ENCODE results near the gene NME5. TPM values are rescaled to one million over a fixed set of nuclear protein-coding genes. Genes with fewer than 3 reads are reported as not detected.

NME5 gene
- total RNA-seq, 1 donor: 6.5 TPM

GRCh38 chr5:138177941-138178515 lies 38.8 kb upstream of the NME5 start:
- H3K79me2 ChIP-seq (ENCODE audit: insufficient read depth, low read length): peaks cover 70% of the 10 kb centered on the region
- peaks cover 58% of the 10 kb centered on the region for H3K36me3 ChIP-seq (ENCODE audit: insufficient read depth, low read length)

DNA sequence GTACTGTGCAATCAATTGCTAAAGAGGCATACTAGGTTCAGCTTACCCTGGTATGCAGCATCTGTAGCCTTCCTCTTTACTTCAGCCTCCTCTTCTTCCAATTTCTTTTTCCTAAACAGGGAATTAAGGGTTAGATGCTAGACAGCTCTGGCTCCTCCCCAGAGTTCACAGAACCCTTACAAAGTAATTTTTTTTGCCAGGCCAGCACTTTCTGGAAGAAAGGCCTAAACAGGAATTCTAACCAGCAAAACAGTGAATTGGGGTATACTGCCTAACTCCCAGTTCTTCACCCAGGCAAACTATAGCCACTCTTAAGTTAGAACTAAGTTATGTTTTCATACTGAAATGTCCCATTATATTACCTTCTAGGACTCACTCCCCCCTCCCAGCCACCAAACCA lies 31.1 kb upstream of the NME5 start:
- Histone ChIP-seq H3K4me2 (ENCODE audit: insufficient read depth, low read length) (no peak overlapping the region), H3K4me3 (ENCODE audit: insufficient read depth, low read length) (no peak overlapping the region), H3K27me3 (ENCODE audit: insufficient read depth, low read length) (no peaks in the 10 kb centered on the region), H3K36me3 (ENCODE audit: insufficient read depth, low read length) (peaks cover 92% of the 10 kb centered on the region), H3K79me2 (ENCODE audit: insufficient read depth, low read length) (peaks cover 17% of the 10 kb centered on the region), H2AFZ (ENCODE audit: low read length) (no peak overlapping the region), H3K27ac (ENCODE audit: low read depth, low read length) (no peak overlapping the region), H3K4me1 (ENCODE audit: insufficient read depth, low read length) (no peaks in the 10 kb centered on the region), H4K20me1 (ENCODE audit: insufficient read depth, low read length) (peaks cover 6% of the 10 kb centered on the region), H3K9me3 (ENCODE audit: low read depth, low read length) (no peaks in the 10 kb centered on the region)
- TF ChIP-seq, protein P1, sequence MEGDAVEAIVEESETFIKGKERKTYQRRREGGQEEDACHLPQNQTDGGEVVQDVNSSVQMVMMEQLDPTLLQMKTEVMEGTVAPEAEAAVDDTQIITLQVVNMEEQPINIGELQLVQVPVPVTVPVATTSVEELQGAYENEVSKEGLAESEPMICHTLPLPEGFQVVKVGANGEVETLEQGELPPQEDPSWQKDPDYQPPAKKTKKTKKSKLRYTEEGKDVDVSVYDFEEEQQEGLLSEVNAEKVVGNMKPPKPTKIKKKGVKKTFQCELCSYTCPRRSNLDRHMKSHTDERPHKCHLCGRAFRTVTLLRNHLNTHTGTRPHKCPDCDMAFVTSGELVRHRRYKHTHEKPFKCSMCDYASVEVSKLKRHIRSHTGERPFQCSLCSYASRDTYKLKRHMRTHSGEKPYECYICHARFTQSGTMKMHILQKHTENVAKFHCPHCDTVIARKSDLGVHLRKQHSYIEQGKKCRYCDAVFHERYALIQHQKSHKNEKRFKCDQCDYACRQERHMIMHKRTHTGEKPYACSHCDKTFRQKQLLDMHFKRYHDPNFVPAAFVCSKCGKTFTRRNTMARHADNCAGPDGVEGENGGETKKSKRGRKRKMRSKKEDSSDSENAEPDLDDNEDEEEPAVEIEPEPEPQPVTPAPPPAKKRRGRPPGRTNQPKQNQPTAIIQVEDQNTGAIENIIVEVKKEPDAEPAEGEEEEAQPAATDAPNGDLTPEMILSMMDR (IDR thresholded peaks at IDR 0.05; ENCODE audit: extremely low read depth, low read depth, low read length): no peak
- DNase-seq (ENCODE audit: insufficient read length, low spot score, missing footprints): no peak

More at GRCh38 chr5:138177941-138178515, 38.8 kb upstream of the NME5 start:
- Histone ChIP-seq H3K27ac (ENCODE audit: low read depth, low read length) (peak overlapping the region; percentile 89), H3K4me1 (ENCODE audit: insufficient read depth, low read length) (peaks cover 24% of the 10 kb centered on the region), H2AFZ (ENCODE audit: low read length) (peak overlapping the region; percentile 98), H4K20me1 (ENCODE audit: insufficient read depth, low read length) (peaks cover 10% of the 10 kb centered on the region), H3K4me3 (ENCODE audit: insufficient read depth, low read length) (peak overlapping the region; percentile 80), H3K27me3 (ENCODE audit: insufficient read depth, low read length) (no peaks in the 10 kb centered on the region), H3K9me3 (ENCODE audit: low read depth, low read length) (no peaks in the 10 kb centered on the region), H3K4me2 (ENCODE audit: insufficient read depth, low read length) (peak overlapping the region; percentile 94)
- DNase-seq (ENCODE audit: insufficient read length, low spot score, missing footprints): no peak
- TF ChIP-seq, protein P1 (IDR thresholded peaks at IDR 0.05; ENCODE audit: extremely low read depth, low read depth, low read length): no peak

- Histone ChIP-seq H3K27ac (ENCODE audit: low read depth, low read length) (no peak overlapping the region), H3K36me3 (ENCODE audit: insufficient read depth, low read length) (peaks cover 93% of the 10 kb centered on the region), H2AFZ (ENCODE audit: low read length) (no peak overlapping the region), H4K20me1 (ENCODE audit: insufficient read depth, low read length) (peaks cover 6% of the 10 kb centered on the region), H3K4me3 (ENCODE audit: insufficient read depth, low read length) (no peak overlapping the region), H3K4me2 (ENCODE audit: insufficient read depth, low read length) (no peak overlapping the region), H3K79me2 (ENCODE audit: insufficient read depth, low read length) (peaks cover 7% of the 10 kb centered on the region), H3K27me3 (ENCODE audit: insufficient read depth, low read length) (no peaks in the 10 kb centered on the region), H3K9me3 (ENCODE audit: low read depth, low read length) (no peaks in the 10 kb centered on the region), H3K4me1 (ENCODE audit: insufficient read depth, low read length) (no peaks in the 10 kb centered on the region)
- no peak for DNase-seq (ENCODE audit: insufficient read length, low spot score, missing footprints)
- TF ChIP-seq, protein P1 (IDR thresholded peaks at IDR 0.05; ENCODE audit: extremely low read depth, low read depth, low read length): no peak
Observed at GRCh38 chr5:138169124-138169523, 29.9 kb upstream of the NME5 start.

DNA sequence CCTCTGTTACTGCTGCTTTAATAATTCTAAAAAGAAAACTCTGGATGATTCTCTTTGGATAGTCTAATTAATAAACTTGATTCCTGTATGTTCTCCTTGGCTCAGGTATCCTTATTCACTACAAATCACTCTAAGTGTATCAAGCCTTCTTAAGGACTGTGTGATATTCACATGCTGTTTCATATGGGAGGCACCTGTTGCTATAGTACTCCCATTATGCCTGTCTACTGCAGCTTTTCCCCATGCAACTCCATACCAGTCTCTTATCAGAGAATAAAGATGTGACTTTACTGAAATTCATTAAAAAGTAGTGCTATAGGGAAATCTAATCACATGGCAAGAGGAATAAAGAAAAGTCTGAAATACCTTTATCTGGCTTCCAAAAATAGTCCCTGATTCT lies 24.5 kb upstream of the NME5 start:
- TF ChIP-seq, protein P1 (IDR thresholded peaks at IDR 0.05; ENCODE audit: extremely low read depth, low read depth, low read length): no peak
- no peaks in the 10 kb centered on the region for H3K79me2 ChIP-seq (ENCODE audit: insufficient read depth, low read length)
- H2AFZ ChIP-seq (ENCODE audit: low read length): no peak overlapping the region
- peaks cover 13% of the 10 kb centered on the region for H4K20me1 ChIP-seq (ENCODE audit: insufficient read depth, low read length)
- no peaks in the 10 kb centered on the region for H3K9me3 ChIP-seq (ENCODE audit: low read depth, low read length)
- H3K4me1 ChIP-seq (ENCODE audit: insufficient read depth, low read length): no peaks in the 10 kb centered on the region
- no peak for DNase-seq (ENCODE audit: insufficient read length, low spot score, missing footprints)
- no peak overlapping the region for H3K27ac ChIP-seq (ENCODE audit: low read depth, low read length)
- H3K4me2 ChIP-seq (ENCODE audit: insufficient read depth, low read length): no peak overlapping the region
- H3K4me3 ChIP-seq (ENCODE audit: insufficient read depth, low read length): no peak overlapping the region
- no peaks in the 10 kb centered on the region for H3K27me3 ChIP-seq (ENCODE audit: insufficient read depth, low read length)
- H3K36me3 ChIP-seq (ENCODE audit: insufficient read depth, low read length): peaks cover 96% of the 10 kb centered on the region
